ENCODE measurements around the gene C10orf105.

Gene C10orf105

DNA sequence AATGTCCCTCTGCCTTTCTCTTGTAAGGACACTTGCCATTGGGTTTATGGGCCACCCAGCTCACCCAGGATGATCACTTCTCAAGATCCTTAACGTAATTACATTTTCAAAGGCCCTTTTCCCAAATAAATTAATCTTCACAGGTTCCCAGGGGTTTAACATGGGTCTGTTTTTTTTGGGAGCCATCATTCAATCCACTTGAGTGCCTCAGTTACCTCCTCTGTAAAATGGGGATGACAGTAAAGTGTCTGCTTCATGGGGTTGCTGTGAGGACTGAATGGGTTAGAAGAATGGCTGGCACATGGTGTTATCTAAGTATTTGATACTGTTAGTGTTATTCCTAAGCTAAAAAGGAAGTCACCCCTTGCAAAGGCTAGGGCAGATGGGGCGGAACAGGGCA is 7.4 kb downstream of the C10orf105 start:
- DNase-seq (ENCODE audit: insufficient read length, low spot score) (no peak), FAIRE-seq (no peak)
- no peak for TF ChIP-seq POLR2A (IDR thresholded peaks at IDR 0.05; ENCODE audit: low read depth, low read length)

DNA sequence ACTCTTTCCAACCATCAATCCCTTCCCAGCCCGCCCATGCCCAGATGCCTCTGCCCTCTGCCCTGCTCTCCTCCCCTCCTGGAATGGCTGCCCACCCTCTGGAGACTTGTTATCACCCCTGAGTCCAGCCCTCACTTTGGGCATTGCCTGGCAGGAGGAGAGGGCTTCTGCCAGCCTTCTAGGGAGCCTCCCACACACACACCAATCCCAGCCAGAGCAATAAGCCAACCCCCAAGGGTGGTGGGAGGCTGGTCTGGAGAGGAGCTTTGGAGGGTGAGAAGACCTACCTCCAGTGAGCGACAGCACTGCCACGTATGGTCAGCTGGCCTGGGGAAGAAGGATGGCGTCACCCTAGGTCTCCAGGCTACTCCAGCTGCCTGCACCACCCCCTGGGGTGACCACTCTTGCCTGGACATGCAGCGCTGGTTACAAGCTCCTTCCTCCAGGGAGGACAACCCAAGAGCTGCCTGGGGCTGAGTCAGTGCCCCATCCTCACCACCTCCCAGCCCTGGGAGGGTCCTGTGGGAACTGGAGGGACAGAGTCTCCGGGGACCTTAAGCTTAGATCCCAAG is 8.4 kb downstream of the C10orf105 start:
- no peak for TF ChIP-seq POLR2A (IDR thresholded peaks at IDR 0.05; ENCODE audit: low read depth, low read length)
- DNase-seq (ENCODE audit: insufficient read length, low spot score) (no peak), FAIRE-seq (no peak)

DNA sequence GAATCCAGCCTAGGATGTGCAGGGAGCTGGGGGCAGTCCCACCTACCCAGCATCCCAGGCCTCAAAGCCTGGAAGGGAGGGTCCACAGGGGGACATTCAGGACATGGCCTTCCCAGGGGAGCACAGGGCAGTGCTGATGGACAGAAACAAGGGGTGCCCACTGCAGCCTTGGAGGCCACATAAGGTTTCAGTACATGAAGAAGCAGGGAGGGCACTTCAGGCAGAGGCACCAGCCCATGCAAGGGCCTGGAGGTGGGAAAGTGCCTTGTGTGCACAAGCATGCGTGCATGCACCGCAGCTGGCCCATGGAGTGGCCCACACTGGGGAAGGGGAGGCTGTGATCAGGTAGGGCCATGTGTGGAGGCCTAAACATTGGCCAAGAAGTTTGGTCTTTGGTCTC is 9.1 kb downstream of the C10orf105 start:
- no peak for DNase-seq (ENCODE audit: insufficient read length, low spot score)
- TF ChIP-seq POLR2A (IDR thresholded peaks at IDR 0.05; ENCODE audit: low read depth, low read length), result no peak
- FAIRE-seq, result no peak

DNA sequence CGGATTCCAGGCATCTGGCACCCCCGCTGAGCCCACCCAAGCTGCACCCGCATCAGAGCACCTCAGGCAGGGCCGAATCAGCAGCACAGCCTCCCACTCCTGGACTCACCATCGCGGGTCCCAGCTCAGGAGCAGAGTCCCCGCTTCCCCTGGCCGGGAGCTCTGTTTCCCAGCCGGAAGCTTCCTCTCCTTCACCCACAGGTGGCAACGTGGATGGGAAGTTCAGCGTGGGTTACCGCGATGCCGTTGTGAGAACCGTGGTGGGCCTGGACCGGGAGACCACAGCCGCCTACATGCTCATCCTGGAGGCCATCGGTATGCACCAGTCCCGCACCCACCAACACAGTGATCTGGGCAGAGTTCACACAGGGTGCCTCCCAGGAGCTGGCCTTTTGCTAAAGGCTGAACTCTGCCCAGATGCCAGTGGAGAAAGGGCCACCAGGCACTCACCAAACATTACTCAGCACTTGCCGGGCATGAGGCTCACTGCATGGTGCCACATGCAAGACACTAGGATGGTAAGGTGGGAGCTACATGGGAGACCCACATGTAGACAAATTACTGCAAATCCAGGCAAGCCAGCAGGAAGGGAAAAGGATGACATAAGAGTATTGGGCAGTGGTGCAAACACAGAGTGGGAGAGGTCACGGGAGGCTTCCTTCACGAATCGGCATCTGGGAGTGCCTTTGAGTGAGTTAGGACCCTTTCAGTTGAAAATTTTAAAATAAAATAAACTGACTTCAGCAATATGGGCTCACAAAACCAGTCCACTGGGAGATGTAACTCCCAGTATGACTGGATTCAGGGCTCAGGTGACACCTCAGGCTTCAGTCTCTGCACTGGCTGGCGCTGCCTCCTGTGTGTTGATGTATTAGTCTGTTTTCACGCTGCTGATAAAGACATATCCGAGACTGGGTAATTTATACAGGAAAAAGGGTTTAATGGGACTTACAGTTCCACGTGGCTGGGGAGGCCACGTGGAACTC is 10.4 kb downstream of the C10orf105 start:
- DNase-seq (ENCODE audit: insufficient read length, low spot score), result no peak
- TF ChIP-seq POLR2A (IDR thresholded peaks at IDR 0.05; ENCODE audit: low read depth, low read length), result no peak
- no peak for FAIRE-seq

DNA sequence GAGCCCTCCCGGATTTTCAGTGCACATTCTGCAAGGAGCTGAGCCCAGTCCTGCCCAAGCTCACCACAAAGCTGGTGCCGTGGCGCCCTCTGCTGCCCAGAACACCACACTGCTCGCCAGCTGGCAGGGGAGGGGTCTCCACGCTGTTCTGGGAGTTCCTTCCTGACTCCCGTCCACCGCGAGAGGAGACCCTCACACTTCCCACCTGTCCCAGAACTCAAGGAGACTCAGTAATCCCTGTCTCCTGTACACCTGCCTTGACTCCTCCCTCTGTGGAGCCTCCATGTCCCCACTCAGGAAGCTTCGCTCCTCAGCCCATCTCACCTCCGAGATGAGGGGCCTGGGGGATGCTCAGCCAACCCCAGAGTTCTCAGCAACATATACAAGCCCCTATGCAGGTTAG is 11.3 kb downstream of the C10orf105 start:
- peak; percentile 65 for DNase-seq (ENCODE audit: insufficient read length, low spot score)
- TF ChIP-seq POLR2A (IDR thresholded peaks at IDR 0.05; ENCODE audit: low read depth, low read length), result no peak
- FAIRE-seq, result no peak

DNA sequence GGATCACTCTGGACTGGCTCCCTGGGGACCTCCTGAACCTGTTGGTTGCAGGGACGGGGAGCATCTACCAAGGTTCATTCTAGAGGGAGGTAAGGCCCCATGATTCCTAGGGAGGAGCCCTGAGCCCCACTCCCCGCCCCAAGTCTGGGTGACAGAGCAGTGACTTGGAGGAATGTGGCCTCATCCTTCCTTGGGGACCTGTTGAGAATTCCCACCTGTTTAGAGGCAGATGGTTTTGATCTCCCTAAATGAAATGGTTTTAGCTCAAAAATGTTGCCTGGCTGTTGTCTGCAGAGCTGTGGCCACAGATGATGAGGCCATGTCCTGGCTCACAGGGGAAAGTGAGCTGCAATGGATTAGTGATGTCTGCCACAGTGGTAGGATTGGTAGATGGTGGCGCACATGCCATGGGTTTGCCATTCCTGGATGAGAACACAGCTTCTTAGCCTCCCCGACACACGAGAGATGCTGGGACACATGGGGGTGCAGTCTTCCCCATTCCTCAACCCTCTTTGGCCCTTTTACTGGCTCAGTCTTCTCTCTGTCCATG is 12.3 kb downstream of the C10orf105 start:
- no peak for FAIRE-seq
- DNase-seq (ENCODE audit: insufficient read length, low spot score), result no peak
- no peak for TF ChIP-seq POLR2A (IDR thresholded peaks at IDR 0.05; ENCODE audit: low read depth, low read length)

DNA sequence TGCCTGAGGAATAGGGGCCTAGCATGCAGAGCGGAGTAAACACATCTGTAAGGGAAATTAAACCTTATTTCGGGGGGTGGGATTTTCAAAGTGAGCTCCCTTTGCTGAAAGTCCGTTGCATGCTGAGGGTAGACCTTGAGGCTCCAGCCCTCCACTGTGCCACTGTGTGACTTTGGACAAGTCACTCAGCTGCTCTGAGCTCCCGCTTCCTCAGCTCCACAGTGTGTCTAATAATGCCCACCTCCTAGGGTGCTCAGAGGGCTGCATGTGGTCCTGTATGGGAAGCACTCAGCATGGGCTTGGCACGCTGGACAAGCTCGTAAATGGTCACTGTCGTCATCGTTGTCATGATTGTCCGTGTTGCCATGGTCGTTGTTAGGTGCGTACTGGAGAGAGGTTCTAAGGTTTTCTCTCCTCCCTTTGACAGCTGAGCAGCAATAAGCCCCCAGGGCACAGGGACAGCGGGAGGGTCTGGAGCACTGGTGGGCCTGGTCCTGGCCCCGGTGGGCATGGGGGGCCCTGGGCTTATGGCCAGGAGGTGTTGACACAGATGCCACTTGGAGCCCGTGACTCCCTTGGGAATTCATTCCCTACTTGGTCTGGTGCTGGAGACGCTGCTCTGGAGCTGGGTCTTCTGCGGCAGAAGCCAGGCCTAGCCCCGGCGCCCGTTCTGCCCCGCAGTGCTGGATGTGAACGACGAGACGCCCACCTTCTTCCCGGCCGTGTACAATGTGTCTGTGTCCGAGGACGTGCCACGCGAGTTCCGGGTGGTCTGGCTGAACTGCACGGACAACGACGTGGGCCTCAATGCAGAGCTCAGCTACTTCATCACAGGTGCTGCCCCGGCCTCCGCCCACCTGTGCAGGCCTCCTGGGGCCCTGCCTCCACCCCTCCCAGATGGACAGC is 13.1 kb downstream of the C10orf105 start:
- DNase-seq (ENCODE audit: insufficient read length, low spot score) (no peak), FAIRE-seq (no peak)
- no peak for TF ChIP-seq POLR2A (IDR thresholded peaks at IDR 0.05; ENCODE audit: low read depth, low read length)

DNA sequence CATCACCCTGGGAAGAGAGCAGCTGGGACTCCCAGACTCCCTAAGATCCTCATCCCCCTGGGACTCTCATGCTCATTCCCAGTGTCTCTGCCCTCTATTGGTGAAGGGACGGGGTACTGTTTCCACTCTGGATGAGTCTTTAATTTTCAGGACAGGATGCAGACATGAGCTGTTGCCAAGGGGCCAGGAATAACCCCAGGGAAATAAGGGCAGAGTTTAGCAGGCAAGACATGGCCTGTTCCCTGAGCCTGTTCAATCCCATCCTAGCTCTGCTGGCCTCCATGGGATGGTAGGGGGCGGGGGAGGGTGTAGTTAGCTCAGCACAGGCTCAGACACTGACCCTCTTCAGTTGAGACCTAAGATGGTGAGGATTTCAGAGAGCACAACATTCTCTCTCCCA is 14.0 kb downstream of the C10orf105 start:
- no peak for FAIRE-seq
- no peak for DNase-seq (ENCODE audit: insufficient read length, low spot score)
- no peak for TF ChIP-seq POLR2A (IDR thresholded peaks at IDR 0.05; ENCODE audit: low read depth, low read length)

DNA sequence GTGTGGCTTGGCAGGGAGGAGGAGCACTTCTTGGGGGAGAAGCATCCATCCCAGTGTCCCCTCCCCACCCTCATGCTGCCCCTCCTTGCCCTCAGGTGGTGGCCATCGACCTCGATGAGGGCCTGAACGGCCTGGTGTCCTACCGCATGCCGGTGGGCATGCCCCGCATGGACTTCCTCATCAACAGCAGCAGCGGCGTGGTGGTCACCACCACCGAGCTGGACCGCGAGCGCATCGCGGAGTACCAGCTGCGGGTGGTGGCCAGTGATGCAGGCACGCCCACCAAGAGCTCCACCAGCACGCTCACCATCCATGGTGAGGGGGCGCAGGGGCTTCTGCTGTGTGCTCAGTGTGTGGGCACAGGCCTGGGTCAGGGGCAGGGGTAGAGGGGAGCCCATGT is 14.8 kb downstream of the C10orf105 start:
- FAIRE-seq, result no peak
- no peak for TF ChIP-seq POLR2A (IDR thresholded peaks at IDR 0.05; ENCODE audit: low read depth, low read length)
- DNase-seq (ENCODE audit: insufficient read length, low spot score), result no peak

DNA sequence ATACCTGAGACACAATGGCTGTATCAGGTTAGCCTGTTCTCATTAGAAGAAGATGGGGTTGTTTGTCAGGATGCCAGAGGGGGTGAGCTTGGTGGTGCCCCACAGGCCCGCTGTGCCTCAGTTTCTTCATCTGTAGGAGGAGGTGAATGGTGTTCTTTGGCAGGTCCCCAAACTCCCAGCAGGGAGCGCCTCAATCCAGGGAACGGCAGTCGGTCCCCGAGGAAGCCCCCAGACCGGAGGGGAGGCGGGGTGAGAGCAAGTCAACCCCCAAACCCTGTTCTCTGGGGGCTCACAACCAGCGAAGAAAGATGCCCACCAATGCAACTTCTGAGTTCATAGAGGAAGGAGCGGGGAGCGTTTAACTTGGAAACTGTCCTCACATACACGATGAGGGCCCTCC is 16.0 kb downstream of the C10orf105 start:
- DNase-seq (ENCODE audit: insufficient read length, low spot score) (no peak), FAIRE-seq (no peak)
- no peak for TF ChIP-seq POLR2A (IDR thresholded peaks at IDR 0.05; ENCODE audit: low read depth, low read length)

DNA sequence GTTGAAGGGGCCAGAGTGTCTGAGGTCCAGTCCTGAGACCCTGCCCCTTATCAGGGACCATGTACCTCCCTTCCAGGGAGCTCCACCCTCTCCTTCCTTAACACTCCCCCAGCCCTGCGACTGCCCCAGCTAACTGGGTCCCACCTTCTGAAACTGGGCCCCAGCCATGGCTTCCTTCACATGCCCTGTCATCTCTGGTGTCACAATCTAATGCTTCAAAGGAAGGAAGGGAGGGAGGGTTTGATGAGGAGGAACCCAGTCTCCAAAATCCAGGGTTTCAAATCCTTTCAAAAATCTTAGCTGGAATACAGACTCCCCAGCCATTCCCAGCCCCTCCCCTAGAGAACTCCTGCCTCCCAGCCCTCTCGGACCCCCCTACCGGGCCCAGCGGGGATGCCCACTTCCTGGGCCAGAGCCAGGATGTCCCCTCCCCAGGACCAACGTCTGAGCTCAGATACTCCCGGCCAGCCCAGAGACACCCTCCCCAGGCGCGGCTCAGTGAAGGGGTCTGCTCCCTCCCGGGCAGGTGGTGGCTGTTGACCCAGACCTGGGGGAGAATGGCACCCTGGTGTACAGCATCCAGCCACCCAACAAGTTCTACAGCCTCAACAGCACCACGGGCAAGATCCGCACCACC is 18.0 kb downstream of the C10orf105 start:
- DNase-seq (ENCODE audit: insufficient read length, low spot score), result no peak
- TF ChIP-seq POLR2A (IDR thresholded peaks at IDR 0.05; ENCODE audit: low read depth, low read length), result no peak
- FAIRE-seq, result no peak

DNA sequence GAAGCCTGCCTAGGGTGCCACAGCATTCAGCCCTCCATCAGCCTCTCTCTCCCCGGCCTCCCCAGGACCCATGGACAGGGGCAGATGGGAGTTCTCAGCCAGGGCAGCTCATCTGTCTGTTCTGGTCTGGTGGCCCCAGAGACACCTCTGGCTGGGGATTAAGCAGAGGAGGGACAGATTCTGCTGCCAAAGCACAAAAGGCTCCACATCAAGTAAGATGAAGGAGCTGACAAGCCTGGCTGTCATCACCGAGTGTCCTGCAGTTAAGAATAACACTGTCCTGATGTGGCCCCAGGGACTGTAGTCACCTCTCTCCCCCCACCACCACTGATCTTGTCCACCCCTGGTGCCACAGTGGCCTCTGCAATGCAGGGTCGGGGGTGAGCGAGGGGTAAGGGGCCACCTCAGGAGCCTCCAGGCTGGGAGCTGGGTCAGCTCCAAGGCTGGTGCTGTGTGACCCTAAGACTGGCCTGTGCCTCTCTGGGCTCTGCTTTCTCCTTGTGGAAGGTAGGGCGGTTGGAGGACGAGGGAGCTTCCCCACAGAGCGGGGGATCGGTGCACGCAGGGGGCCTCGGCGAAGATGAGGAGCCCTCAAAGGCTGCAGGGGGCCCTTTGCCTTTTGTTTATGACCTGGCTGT is 18.7 kb downstream of the C10orf105 start:
- TF ChIP-seq POLR2A (IDR thresholded peaks at IDR 0.05; ENCODE audit: low read depth, low read length), result no peak
- no peak for FAIRE-seq

DNA sequence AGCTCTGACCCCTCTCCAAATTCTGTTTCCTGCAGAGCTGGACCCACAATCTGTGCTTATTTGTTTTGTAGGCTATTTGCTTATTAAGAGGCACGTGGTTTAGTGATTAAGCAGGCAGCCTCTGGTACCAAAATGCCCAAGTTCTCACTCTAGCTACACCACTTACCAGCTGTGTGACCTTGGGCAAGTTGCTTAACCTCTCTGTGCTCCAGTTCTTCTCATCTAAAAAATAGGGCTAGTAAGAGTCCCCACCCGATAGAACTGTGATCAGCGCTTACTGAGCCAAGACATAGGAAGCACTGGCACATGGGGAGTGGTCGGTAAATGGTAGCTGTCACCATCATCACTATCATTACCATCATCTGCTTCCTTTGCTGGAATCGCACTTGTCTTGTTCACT is 20.8 kb downstream of the C10orf105 start:
- DNase-seq (ENCODE audit: insufficient read length, low spot score) (no peak), FAIRE-seq (no peak)
- TF ChIP-seq POLR2A (IDR thresholded peaks at IDR 0.05; ENCODE audit: low read depth, low read length), result no peak

More for the DNA sequence above, 18.7 kb downstream of the C10orf105 start:
- no peak for DNase-seq (ENCODE audit: insufficient read length, low spot score)

Data from H54 (cell line).